ENCODE data around the gene THSD4. TPM values are rescaled to one million over a fixed set of nuclear protein-coding genes. Genes with fewer than 3 reads are reported as not detected.

Gene THSD4
- total RNA-seq, 1 experiment from 2014 or later = 0.29 TPM

GRCh38 chr15:71413419-71413818 is 298.1 kb downstream of the THSD4 start:
- no peaks in the 10 kb centered on the region for H3K27me3 Mint-ChIP-seq (ENCODE audit: insufficient read depth, unreplicated experiment)
- Histone ChIP-seq H3K9me3 (no peaks in the 10 kb centered on the region), H3K36me3 (ENCODE audit: control insufficient read depth, insufficient read depth, low read length) (no peaks in the 10 kb centered on the region; the same call in 1 of the 2 replicates), H3K4me3 (ENCODE audit: low read depth, low read length) (no peak overlapping the region), H3K4me1 (no peaks in the 10 kb centered on the region), H3K27me3 (replicated peaks; ENCODE audit: control insufficient read depth, insufficient read depth, low read length) (no peaks in the 10 kb centered on the region)
- H3K36me3 Mint-ChIP-seq (ENCODE audit: insufficient read depth, unreplicated experiment) = no peaks in the 10 kb centered on the region
- BruUV-seq (replicated peaks) = no TSS peak
- H3K4me1 Mint-ChIP-seq (ENCODE audit: low read depth, unreplicated experiment) = no peaks in the 10 kb centered on the region
- no peak overlapping the region for H3K4me3 Mint-ChIP-seq (ENCODE audit: unreplicated experiment)
- intact Hi-C loops (cut with micrococcal nuclease; ENCODE audit: unreplicated experiment) = no loop called here
- no peak for TF ChIP-seq CTCF (IDR thresholded peaks at IDR 0.05; ENCODE audit: insufficient read depth in 1 of 2, low read depth in 1 of 2, low read length in 1 of 2, severe bottlenecking in 1 of 2, unreplicated experiment in 1 of 2)
- no peak overlapping the region for H3K27ac Mint-ChIP-seq (ENCODE audit: unreplicated experiment)
- no peaks in the 10 kb centered on the region for H3K9me3 Mint-ChIP-seq (ENCODE audit: unreplicated experiment)
- CTCF ChIA-PET = no interaction called here
- POLR2A ChIA-PET = no interaction called here
- DNase-seq = no peak

GRCh38 chr15:71414853-71415252 is 299.6 kb downstream of the THSD4 start:
- no peaks in the 10 kb centered on the region for H3K4me1 ChIP-seq
- H3K9me3 ChIP-seq = no peaks in the 10 kb centered on the region
- no peak for TF ChIP-seq CTCF (IDR thresholded peaks at IDR 0.05; ENCODE audit: insufficient read depth in 1 of 2, low read depth in 1 of 2, low read length in 1 of 2, severe bottlenecking in 1 of 2, unreplicated experiment in 1 of 2)
- no peaks in the 10 kb centered on the region for H3K36me3 Mint-ChIP-seq (ENCODE audit: insufficient read depth, unreplicated experiment)
- H3K4me3 ChIP-seq (ENCODE audit: low read depth, low read length) = no peak overlapping the region
- H3K4me3 Mint-ChIP-seq (ENCODE audit: unreplicated experiment) = no peak overlapping the region
- BruUV-seq (replicated peaks) = no TSS peak
- no peaks in the 10 kb centered on the region for H3K9me3 Mint-ChIP-seq (ENCODE audit: unreplicated experiment)
- ChIA-PET POLR2A (no interaction called here), CTCF (no interaction called here)
- H3K27me3 ChIP-seq (replicated peaks; ENCODE audit: control insufficient read depth, insufficient read depth, low read length) = no peaks in the 10 kb centered on the region
- H3K36me3 ChIP-seq (ENCODE audit: control insufficient read depth, insufficient read depth, low read length) = no peaks in the 10 kb centered on the region; the same call in 1 of the 2 replicates
- intact Hi-C loops (cut with micrococcal nuclease; ENCODE audit: unreplicated experiment) = no loop called here
- no peaks in the 10 kb centered on the region for H3K4me1 Mint-ChIP-seq (ENCODE audit: low read depth, unreplicated experiment)
- no peaks in the 10 kb centered on the region for H3K27me3 Mint-ChIP-seq (ENCODE audit: insufficient read depth, unreplicated experiment)
- H3K27ac Mint-ChIP-seq (ENCODE audit: unreplicated experiment) = no peak overlapping the region
- DNase-seq = no peak

- Histone ChIP-seq H3K4me3 (ENCODE audit: low read depth, low read length) (no peak overlapping the region), H3K27me3 (replicated peaks; ENCODE audit: control insufficient read depth, insufficient read depth, low read length) (no peaks in the 10 kb centered on the region; the same call in 1 of the 2 replicates), H3K4me1 (no peaks in the 10 kb centered on the region), H3K36me3 (ENCODE audit: control insufficient read depth, insufficient read depth, low read length) (no peaks in the 10 kb centered on the region), H3K9me3 (no peaks in the 10 kb centered on the region)
- ChIA-PET POLR2A (no interaction called here), CTCF (no interaction called here)
- H3K27ac Mint-ChIP-seq (ENCODE audit: unreplicated experiment) = no peak overlapping the region
- H3K36me3 Mint-ChIP-seq (ENCODE audit: insufficient read depth, unreplicated experiment) = no peaks in the 10 kb centered on the region
- H3K4me1 Mint-ChIP-seq (ENCODE audit: low read depth, unreplicated experiment) = no peaks in the 10 kb centered on the region
- no peak for DNase-seq
- BruUV-seq (replicated peaks) = no TSS peak
- H3K9me3 Mint-ChIP-seq (ENCODE audit: unreplicated experiment) = no peaks in the 10 kb centered on the region
- intact Hi-C loops (cut with micrococcal nuclease; ENCODE audit: unreplicated experiment) = no loop called here
- no peak for TF ChIP-seq CTCF (IDR thresholded peaks at IDR 0.05; ENCODE audit: insufficient read depth in 1 of 2, low read depth in 1 of 2, low read length in 1 of 2, severe bottlenecking in 1 of 2, unreplicated experiment in 1 of 2)
- no peak overlapping the region for H3K4me3 Mint-ChIP-seq (ENCODE audit: unreplicated experiment)
- no peaks in the 10 kb centered on the region for H3K27me3 Mint-ChIP-seq (ENCODE audit: insufficient read depth, unreplicated experiment)
Measured at GRCh38 chr15:71422530-71423259, 307.4 kb downstream of the THSD4 start.
